Keratinocyte (primary cell): ENCODE data around the gene CPSF4. TPM values are rescaled to one million over a fixed set of nuclear protein-coding genes. Genes with fewer than 3 reads are reported as not detected.

Source experiments
- DNase-seq: peaks from one replicate; pipeline ENCODE4 v3.0.0-alpha.2; 2011; ENCODE audit warnings: low read depth, missing footprints, low spot score
- FAIRE-seq: peaks from 2 replicates; lab custom pipeline; 2011; peaks lifted over from hg19 to GRCh38; lab: Jason Lieb, UNC
- H2AFZ ChIP-seq: 2 replicates; pipeline ENCODE4 v1.6.0; 2012; ENCODE audit warnings: low read length, control low read depth, inconsistent platforms; ENCODE audit not compliant: control insufficient read depth
- H3K27ac ChIP-seq: 2 replicates; pipeline ENCODE4 v1.5.1; 2011; ENCODE audit warnings: low read length; ENCODE audit not compliant: control insufficient read depth, insufficient read depth
- H3K27me3 ChIP-seq: 3 replicates; pipeline ENCODE4 v1.6.0; 2011; ENCODE audit warnings: low read length; ENCODE audit not compliant: control insufficient read depth, insufficient read depth; ENCODE audit errors: extremely low read depth
- H3K36me3 ChIP-seq, 2 experiments: 2 replicates in 1 of 2; 3 replicates in 1 of 2; pipeline ENCODE4 v1.5.1; 2011; ENCODE audit warnings: low read length in 2 of 2, mild to moderate bottlenecking in 1 of 2; ENCODE audit not compliant: control insufficient read depth in 2 of 2, insufficient read depth in 2 of 2; ENCODE audit errors: extremely low read depth in 1 of 2
- H3K4me1 ChIP-seq: 3 replicates; pipeline ENCODE4 v1.5.1; 2011; ENCODE audit warnings: low read length; ENCODE audit not compliant: control insufficient read depth, insufficient read depth; ENCODE audit errors: extremely low read depth
- H3K4me2 ChIP-seq: 3 replicates; pipeline ENCODE4 v1.6.0; 2011; ENCODE audit warnings: low read depth, low read length; ENCODE audit not compliant: control insufficient read depth, insufficient read depth; ENCODE audit errors: extremely low read depth
- H3K4me3 ChIP-seq, 3 experiments: fragments of 200-600 bp in 1 of 3; sonication (generic) in 1 of 3; 2 replicates in 2 of 3; 3 replicates in 1 of 3; pipeline ENCODE4 v1.5.1; 2011 to 2016; ENCODE audit warnings: low read length in 3 of 3, mild to moderate bottlenecking in 3 of 3, control low read depth in 2 of 3, inconsistent platforms in 1 of 3, low read depth in 1 of 3, mixed read lengths in 1 of 3, mixed run types in 1 of 3, moderate library complexity in 1 of 3; ENCODE audit not compliant: control insufficient read depth in 2 of 3, insufficient read depth in 2 of 3; ENCODE audit errors: extremely low read depth in 1 of 3
- H3K79me2 ChIP-seq: 2 replicates; pipeline ENCODE4 v1.6.0; 2012; ENCODE audit warnings: low read length; ENCODE audit not compliant: control insufficient read depth, insufficient read depth
- H3K9ac ChIP-seq: 3 replicates; pipeline ENCODE4 v1.6.0; 2011; ENCODE audit warnings: low read length; ENCODE audit not compliant: control insufficient read depth, insufficient read depth; ENCODE audit errors: extremely low read depth
- H3K9me1 ChIP-seq: 3 replicates; pipeline ENCODE4 v1.6.0; 2011; ENCODE audit warnings: low read length; ENCODE audit not compliant: control insufficient read depth, insufficient read depth; ENCODE audit errors: extremely low read depth
- H3K9me3 ChIP-seq: 2 replicates; pipeline ENCODE4 v1.5.1; 2012; ENCODE audit warnings: low read depth, low read length; ENCODE audit not compliant: control insufficient read depth
- H4K20me1 ChIP-seq: 3 replicates; pipeline ENCODE4 v1.6.0; 2011; ENCODE audit warnings: low read length; ENCODE audit not compliant: control insufficient read depth, insufficient read depth; ENCODE audit errors: extremely low read depth
- EZH2 ChIP-seq: IDR thresholded peaks from one replicate; pipeline ENCODE4 v1.6.1; 2012; ENCODE audit warnings: inconsistent platforms, mild to moderate bottlenecking, low read length, moderate library complexity
- dilution Hi-C: fragments of 300-500 bp; cut with MboI; formaldehyde crosslinking; loops from one replicate; pipeline ENCODE4 v1.7.0; 2020; ENCODE audit warnings: low sequenced_read_pairs; ENCODE audit not compliant: extremely low pct_ligation_motif_present
- polyA plus RNA-seq, 5 experiments: library from polyadenylated mRNA; depleted of rRNA in 3 of 5; stranded (reverse) in 3 of 5; stranded (forward) in 1 of 5; unstranded in 1 of 5; fragments of >200 nt; gene quantifications; 1 replicate in 1 of 5; 2 replicates in 3 of 5; 3 replicates in 1 of 5; pipeline versions ENCODE4 v1.2.1 to v1.2.3, GENCODE V29; 2011 to 2012; ENCODE audit warnings: missing spikeins in 2 of 5, low read depth in 1 of 5, low replicate concordance in 1 of 5
- TF ChIP-seq, protein P1 (sequence below), 3 experiments: IDR thresholded peaks in 1 of 3; conservative IDR thresholded peaks in 1 of 3; optimal IDR thresholded peaks in 1 of 3; 2 replicates in 2 of 3; 3 replicates in 1 of 3; pipeline versions ENCODE3 to v1.5.1; 2011; ENCODE audit warnings: low read length in 3 of 3, mild to moderate bottlenecking in 3 of 3, moderate library complexity in 2 of 3, control low read depth in 1 of 3, inconsistent platforms in 1 of 3; ENCODE audit not compliant: insufficient read depth in 2 of 3; ENCODE audit errors: extremely low read depth in 1 of 3

Gene CPSF4
- polyA plus RNA-seq, 1 donor (not counting 4 experiments of a cell fraction or from before 2014, with no cell fraction given), result 25.0 TPM

DNA sequence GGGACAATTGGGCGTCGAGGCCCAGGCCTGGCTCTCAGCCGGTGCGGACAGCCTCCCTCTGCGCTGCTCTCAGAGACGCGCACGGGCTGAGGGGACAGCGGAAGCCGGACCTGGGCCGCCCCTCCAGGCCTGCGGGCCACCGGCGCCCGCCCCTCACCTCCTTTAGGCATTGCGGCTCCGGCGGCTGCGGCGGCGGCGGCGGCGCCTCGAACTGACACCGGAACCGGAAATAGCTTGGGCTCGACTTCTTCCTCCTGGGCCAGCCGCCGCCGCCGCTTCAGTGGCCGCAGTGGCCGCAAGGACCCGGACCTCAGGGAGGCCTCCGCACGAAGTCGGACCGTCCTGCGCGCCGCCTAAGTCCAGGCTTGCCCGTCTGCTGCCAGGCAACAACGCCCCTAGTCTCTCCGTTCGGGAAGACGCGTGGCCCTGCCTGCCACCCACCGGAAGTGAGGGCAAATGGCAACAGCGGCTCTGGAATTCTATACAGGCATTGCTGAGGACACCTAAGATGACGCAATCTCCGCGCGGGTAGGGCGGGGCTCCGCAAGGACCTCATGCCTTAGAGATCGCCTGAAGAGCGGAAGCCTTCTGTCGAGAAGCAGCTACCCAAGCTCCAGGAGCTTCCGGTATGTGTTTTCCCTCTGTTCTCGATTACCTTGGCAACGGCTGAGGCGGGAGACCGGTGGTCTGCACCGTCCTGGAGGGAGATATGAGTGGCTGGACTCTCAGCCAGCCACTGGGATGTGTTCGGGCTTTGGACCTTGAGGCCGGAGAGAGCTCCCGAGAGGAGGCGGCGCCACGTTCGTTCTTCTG is 30.2 kb upstream of the CPSF4 start, which contains the start of the genes BUD31 and PDAP1:
Gene BUD31 (plus strand): TSS at position 591 of the 813 bp plus-strand sequence. CDS start 2,124 bp downstream, outside the sequence.
Gene PDAP1 (minus strand): TSS at position 219 of the 813 bp plus-strand sequence. CDS start 49 bp downstream, at position 170.
- Histone ChIP-seq H3K4me2 (peak within 1 kb of the TSS; percentile 98), H3K4me1 (peaks cover 28% of the 10 kb centered on the region), H3K27me3 (no peaks in the 10 kb centered on the region), H3K36me3 (peaks cover 18 to 44% of the 10 kb centered on the region in 2 experiments), H3K27ac (peak within 1 kb of the TSS; percentile 98), H4K20me1 (peaks cover 22% of the 10 kb centered on the region), H3K9me3 (no peaks in the 10 kb centered on the region), H3K9me1 (peaks cover 3% of the 10 kb centered on the region), H3K4me3 (peak within 1 kb of the TSS; percentile 73 to 100 (median 100)), H2AFZ (peak within 1 kb of the TSS; percentile 97), H3K79me2 (peaks cover 86% of the 10 kb centered on the region), H3K9ac (peak within 1 kb of the TSS; percentile 96)
- peak; percentile 88 for DNase-seq
- FAIRE-seq, result no peak
- TF ChIP-seq, protein P1, sequence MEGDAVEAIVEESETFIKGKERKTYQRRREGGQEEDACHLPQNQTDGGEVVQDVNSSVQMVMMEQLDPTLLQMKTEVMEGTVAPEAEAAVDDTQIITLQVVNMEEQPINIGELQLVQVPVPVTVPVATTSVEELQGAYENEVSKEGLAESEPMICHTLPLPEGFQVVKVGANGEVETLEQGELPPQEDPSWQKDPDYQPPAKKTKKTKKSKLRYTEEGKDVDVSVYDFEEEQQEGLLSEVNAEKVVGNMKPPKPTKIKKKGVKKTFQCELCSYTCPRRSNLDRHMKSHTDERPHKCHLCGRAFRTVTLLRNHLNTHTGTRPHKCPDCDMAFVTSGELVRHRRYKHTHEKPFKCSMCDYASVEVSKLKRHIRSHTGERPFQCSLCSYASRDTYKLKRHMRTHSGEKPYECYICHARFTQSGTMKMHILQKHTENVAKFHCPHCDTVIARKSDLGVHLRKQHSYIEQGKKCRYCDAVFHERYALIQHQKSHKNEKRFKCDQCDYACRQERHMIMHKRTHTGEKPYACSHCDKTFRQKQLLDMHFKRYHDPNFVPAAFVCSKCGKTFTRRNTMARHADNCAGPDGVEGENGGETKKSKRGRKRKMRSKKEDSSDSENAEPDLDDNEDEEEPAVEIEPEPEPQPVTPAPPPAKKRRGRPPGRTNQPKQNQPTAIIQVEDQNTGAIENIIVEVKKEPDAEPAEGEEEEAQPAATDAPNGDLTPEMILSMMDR (optimal IDR thresholded peaks at IDR 0.05 in 1 of 3, IDR thresholded peaks at IDR 0.05 in 1 of 3, conservative IDR thresholded peaks at IDR 0.05 in 1 of 3; ENCODE audit: extremely low read depth in 1 of 3, insufficient read depth in 2 of 3, low read length in 3 of 3), result peak in 1 of 3 experiments; percentile 7
- no peak for TF ChIP-seq EZH2
- dilution Hi-C loops, result no loop called here

DNA sequence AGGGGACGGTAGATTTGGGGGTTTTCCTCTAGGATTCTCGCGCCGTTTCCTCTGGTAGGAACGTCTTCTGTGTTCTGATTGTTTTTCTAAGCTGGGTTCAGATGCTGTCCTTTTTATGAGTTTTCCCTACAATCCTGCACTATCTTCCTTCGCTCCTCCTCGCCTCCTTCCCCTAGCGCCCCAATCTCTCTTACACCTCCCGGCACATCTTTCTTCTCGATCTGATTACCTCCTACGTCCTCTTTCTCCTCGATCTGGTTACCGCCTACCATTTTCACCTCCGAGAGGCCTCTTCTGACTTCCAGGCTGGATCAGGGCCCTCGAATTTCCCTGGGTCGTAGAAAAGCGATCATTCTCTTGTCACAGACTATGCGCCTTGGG is 29.6 kb upstream of the CPSF4 start:
- Histone ChIP-seq H2AFZ (peak overlapping the region; percentile 97), H3K4me2 (peak overlapping the region; percentile 98), H3K9me1 (peaks cover 3% of the 10 kb centered on the region), H3K36me3 (peaks cover 15 to 38% of the 10 kb centered on the region in 2 experiments), H3K79me2 (peaks cover 80% of the 10 kb centered on the region), H4K20me1 (peaks cover 16% of the 10 kb centered on the region), H3K9ac (peak overlapping the region; percentile 96), H3K27me3 (no peaks in the 10 kb centered on the region), H3K4me1 (peaks cover 28% of the 10 kb centered on the region), H3K9me3 (no peaks in the 10 kb centered on the region), H3K4me3 (peak overlapping the region; percentile 73 to 100 (median 100)), H3K27ac (peak overlapping the region; percentile 98)
- TF ChIP-seq, protein P1 (optimal IDR thresholded peaks at IDR 0.05 in 1 of 3, IDR thresholded peaks at IDR 0.05 in 1 of 3, conservative IDR thresholded peaks at IDR 0.05 in 1 of 3; ENCODE audit: extremely low read depth in 1 of 3, insufficient read depth in 2 of 3, low read length in 3 of 3), result no peak
- TF ChIP-seq EZH2, result no peak
- FAIRE-seq (no peak), DNase-seq (no peak)
- dilution Hi-C loops, result no loop called here
